K562 (cell line): ENCODE measurements around the gene LCN1. TPM values are rescaled to one million over a fixed set of nuclear protein-coding genes. Genes with fewer than 3 reads are reported as not detected.

Experiments
- ATAC-seq: fragments of 200-7000 bp; cut with Tn5 transposase; 3 replicates; pipeline ENCODE4 v1.9.1; 2020; ENCODE audit warnings: moderate library complexity
- BruUV-seq: library from RNA; stranded (reverse); fragments of 400-500 nt; replicated peaks from 2 replicates; lab custom pipeline; 2021; lab: Mats Ljungman, UMichigan
- CTCF ChIA-PET: fragments of 300-600 bp; formaldehyde crosslinking; extraction: SDS; loops from one replicate; lab custom pipeline; 2021; ENCODE audit warnings: low intra/inter-chr PET ratio; lab: Yijun Ruan, JAX
- POLR2A ChIA-PET: fragments of 300-600, 350-650 bp; sonication (Branson Sonifier 250); formaldehyde crosslinking; extraction: SDS; loops from one replicate; lab custom pipeline; 2021; ENCODE audit warnings: antibody characterized with exemption, inconsistent platforms; lab: Yijun Ruan, JAX
- DNase-seq, 4 experiments: peaks; one replicate each; pipeline versions ENCODE4 v3.0.0 to v3.0.0-alpha.2; 2011 to 2018; ENCODE audit warnings: low spot score in 3 of 4, mixed read lengths in 3 of 4; ENCODE audit errors: extremely low read depth in 1 of 4
- FAIRE-seq: peaks from 2 replicates; lab custom pipeline; 2011; peaks lifted over from hg19 to GRCh38; lab: Jason Lieb, UNC
- H2AFZ ChIP-seq: 2 replicates; pipeline ENCODE4 v1.6.0; 2011; ENCODE audit warnings: low read depth, low read length, control low read depth, inconsistent platforms
- H3K27ac ChIP-seq: fragments of 200-600 bp; 3 replicates; pipeline ENCODE4 v1.8.0; 2011; ENCODE audit warnings: low read depth, mild to moderate bottlenecking, control low read depth, inconsistent platforms, low read length, moderate library complexity, mixed read lengths; ENCODE audit errors: extremely low read depth
- H3K27me3 ChIP-seq, 2 experiments: fragments of 300-600 bp in 1 of 2; 2 replicates in 1 of 2; 3 replicates in 1 of 2; pipeline versions ENCODE4 v1.6.0 to v1.8.0; 2011; ENCODE audit warnings: inconsistent platforms in 2 of 2, low read length in 2 of 2, mild to moderate bottlenecking in 1 of 2, mixed read lengths in 1 of 2, moderate library complexity in 1 of 2; ENCODE audit not compliant: control insufficient read depth in 2 of 2, insufficient read depth in 2 of 2
- H3K36me3 ChIP-seq: fragments of 300-600 bp; 3 replicates; pipeline ENCODE4 v1.8.0; 2011; ENCODE audit warnings: mild to moderate bottlenecking, low read length, inconsistent platforms; ENCODE audit not compliant: control insufficient read depth, insufficient read depth
- H3K4me1 ChIP-seq, 2 experiments: fragments of 200-600 bp in 1 of 2; replicated peaks in 1 of 2; 2 replicates in 1 of 2; 3 replicates in 1 of 2; pipeline versions ENCODE4 v1.5.1 to v1.8.0; 2011; ENCODE audit warnings: inconsistent platforms in 2 of 2, low read length in 2 of 2, mild to moderate bottlenecking in 1 of 2, mixed read lengths in 1 of 2, moderate library complexity in 1 of 2; ENCODE audit not compliant: control insufficient read depth in 2 of 2, insufficient read depth in 2 of 2
- H3K4me2 ChIP-seq: 2 replicates; pipeline ENCODE4 v1.6.1; 2011; ENCODE audit warnings: low read length, control low read depth, inconsistent platforms, mixed read lengths; ENCODE audit not compliant: insufficient read depth
- H3K4me3 ChIP-seq: fragments of 200-600 bp; sonication (generic), shearing (Covaris generic); 2 replicates; pipeline ENCODE4 v1.5.1; 2016; ENCODE audit warnings: control low read depth, inconsistent platforms
- H3K79me2 ChIP-seq: fragments of 200-600 bp; 3 replicates; pipeline ENCODE4 v1.8.0; 2011; ENCODE audit warnings: low read length, inconsistent platforms; ENCODE audit not compliant: control insufficient read depth, insufficient read depth
- H3K9ac ChIP-seq, 2 experiments: 2 replicates each; pipeline versions ENCODE4 v1.6.0 to v1.6.1; 2011; ENCODE audit warnings: low read depth in 2 of 2, low read length in 2 of 2, control low read depth in 1 of 2, inconsistent platforms in 1 of 2, mild to moderate bottlenecking in 1 of 2, mixed read lengths in 1 of 2; ENCODE audit not compliant: insufficient read depth in 1 of 2
- H3K9me1 ChIP-seq: one replicate; pipeline ENCODE4 v1.6.0; 2011; ENCODE audit warnings: inconsistent platforms, mild to moderate bottlenecking, low read length, moderate library complexity; ENCODE audit not compliant: control insufficient read depth, insufficient read depth
- H3K9me3 ChIP-seq: replicated peaks from 2 replicates; pipeline ENCODE4 v1.5.1; 2011; ENCODE audit warnings: low read depth, low read length, inconsistent platforms; ENCODE audit not compliant: control insufficient read depth, insufficient read depth
- H4K20me1 ChIP-seq: replicated peaks from 2 replicates; pipeline ENCODE4 v1.6.1; 2011; ENCODE audit warnings: low read length, inconsistent platforms, mixed read lengths; ENCODE audit not compliant: control insufficient read depth, insufficient read depth
- ATF2 ChIP-seq: sonication (generic); formaldehyde crosslinking; IDR thresholded peaks from 2 replicates; pipeline ENCODE4 v1.8.1; 2022; ENCODE audit warnings: missing genetic modification reagents
- BCLAF1 ChIP-seq, 2 experiments: fragments of 450-650 bp in 1 of 2; IDR thresholded peaks; 2 replicates each; pipeline ENCODE4 v1.6.1; 2011 to 2017; ENCODE audit warnings: low read depth in 2 of 2, antibody characterized with exemption in 1 of 2, borderline replicate concordance in 1 of 2, low read length in 1 of 2, mild to moderate bottlenecking in 1 of 2, mixed read lengths in 1 of 2; ENCODE audit not compliant: control insufficient read depth in 1 of 2
- DPF2 ChIP-seq: fragments of 450-650 bp; IDR thresholded peaks from 2 replicates; pipeline ENCODE4 v1.6.1; 2016
- GABPB1 ChIP-seq: sonication (generic); formaldehyde crosslinking; IDR thresholded peaks from 2 replicates; pipeline ENCODE4 v1.8.0; 2022; ENCODE audit warnings: mild to moderate bottlenecking, missing genetic modification reagents
- HDAC3 ChIP-seq: fragments of 450-650 bp; IDR thresholded peaks from 2 replicates; pipeline ENCODE4 v1.6.1; 2018; ENCODE audit warnings: borderline replicate concordance, mild to moderate bottlenecking, moderate library complexity; ENCODE audit not compliant: partially characterized antibody
- KHSRP ChIP-seq: fragments of 450-650 bp; IDR thresholded peaks from 2 replicates; pipeline ENCODE4 v1.6.1; 2017
- MAFF ChIP-seq: IDR thresholded peaks from 2 replicates; pipeline ENCODE4 v1.6.1; 2012; ENCODE audit warnings: low read length, improper control_type of control experiment
- MYNN ChIP-seq, 2 experiments: sonication (generic); formaldehyde crosslinking in 1 of 2; IDR thresholded peaks; 2 replicates each; pipeline versions ENCODE4 v1.5.0 to v1.6.1; 2016 to 2020; ENCODE audit warnings: antibody characterized with exemption in 1 of 2, missing genetic modification reagents in 1 of 2
- NELFE ChIP-seq: IDR thresholded peaks from 2 replicates; pipeline ENCODE4 v1.6.1; 2011; ENCODE audit warnings: mild to moderate bottlenecking; ENCODE audit not compliant: insufficient read depth, insufficient read length
- PHB ChIP-seq: fragments of 250-450 bp; sonication (Bioruptor Pico); IDR thresholded peaks from 2 replicates; pipeline ENCODE4 v1.5.0; 2021
- RBFOX2 ChIP-seq: fragments of 200-400 bp; formaldehyde crosslinking; IDR thresholded peaks from 2 replicates; pipeline ENCODE4 v1.6.1; 2017; ENCODE audit warnings: low read depth, mild to moderate bottlenecking, low read length, moderate library complexity
- SNAPC5 ChIP-seq: fragments of 250-450 bp; sonication (Bioruptor Pico); IDR thresholded peaks from 2 replicates; pipeline ENCODE4 v1.8.0; 2021; ENCODE audit warnings: moderate library complexity, mild to moderate bottlenecking, inconsistent platforms
- SOX6 ChIP-seq: fragments of 450-650 bp; IDR thresholded peaks from 2 replicates; pipeline ENCODE4 v1.6.1; 2014; ENCODE audit warnings: mild to moderate bottlenecking
- WGBS: fragments of 100-300 bp; shearing (Covaris generic); methylation state at CpG from one replicate; pipeline ENCODE4 v1.1.6; 2016; ENCODE audit warnings: low coverage, mixed read lengths; ENCODE audit not compliant: insufficient coverage; ENCODE audit errors: missing lambda C conversion rate; 5-methylcytosine and 5-hydroxymethylcytosine counted together
- in situ Hi-C: fragments of 300-500 bp; cut with MboI; formaldehyde crosslinking; loops from 4 replicates; pipeline ENCODE4 v1.15.0; 2018; ENCODE audit warnings: inconsistent platforms, mixed read lengths
- intact Hi-C: fragments of 100-400 bp; cut with micrococcal nuclease; formaldehyde crosslinking; loops from 2 replicates; pipeline ENCODE4 v1.14.2; 2022
- polyA plus RNA-seq, 8 experiments: library from polyadenylated mRNA; depleted of rRNA in 4 of 8; stranded (reverse) in 5 of 8; unstranded in 3 of 8; fragments of >200 nt; fragmentation: Nextera tagmentation in 2 of 8; fragmentation: Illumina TruSeq in 1 of 8; extraction: Ambion mirVana in 2 of 8; extraction: Trizol in 1 of 8; gene quantifications; 2 replicates each; pipeline versions ENCODE4 v1.2.1 to v1.2.3, GENCODE V29; 2011 to 2014; ENCODE audit warnings: inconsistent platforms in 1 of 8, missing spikeins in 1 of 8
- total RNA-seq, 7 experiments: library from RNA; depleted of rRNA in 6 of 7; stranded (reverse); fragments of >200 nt in 6 of 7; fragmentation: Illumina TruSeq in 2 of 7; extraction: Trizol in 2 of 7; gene quantifications; 2 replicates each; pipeline versions ENCODE4 v1.2.1 to v1.2.3, GENCODE V29; 2011 to 2021; ENCODE audit warnings: low replicate concordance in 1 of 7

The LCN1 gene
- total and polyA plus RNA-seq, 9 of the 15 experiments (the other 6 are each of a cell fraction or from before 2014, with no cell fraction given), result not detected

GRCh38 chr9:135517407-135517822 is 3.8 kb upstream of the LCN1 start:
- Histone ChIP-seq H3K36me3 (no peaks in the 10 kb centered on the region), H3K9me1 (no peaks in the 10 kb centered on the region), H3K79me2 (no peaks in the 10 kb centered on the region), H3K9me3 (no peaks in the 10 kb centered on the region), H4K20me1 (no peaks in the 10 kb centered on the region), H3K9ac (no peak overlapping the region), H3K4me2 (no peak overlapping the region), H2AFZ (peak overlapping the region; percentile 4; the same call in 1 of the 2 replicates), H3K27ac (no peak overlapping the region), H3K27me3 (0 out of 5 replicates have a peak, but pooled peaks cover 0 to 2% of the 10 kb centered on the region in 2 experiments), H3K4me3 (no peak overlapping the region), H3K4me1 (peaks cover 5 to 22% of the 10 kb centered on the region in 2 experiments; a peak in 4 of 5 replicates)
- WGBS, result 40% methylated on average over 19 of the region's 24 CpGs
- no peak for ATAC-seq
- in situ Hi-C loops (no loop called here), intact Hi-C loops (no loop called here)
- ChIA-PET POLR2A (interaction anchor here (1.1 kb wide), 2 partner anchors 12 to 13 kb away, joined by 3 to 4 read pairs; no protein-coding TSS in a partner anchor), CTCF (no interaction called here)
- BruUV-seq, result no TSS peak
- FAIRE-seq, result no peak
- DNase-seq, result no peak
- no peak for TF ChIP-seq MAFF
- TF ChIP-seq SNAPC5, result no peak
- TF ChIP-seq DPF2, result no peak
- TF ChIP-seq RBFOX2, result no peak
- no peak for TF ChIP-seq ATF2 (CRISPR knock-in tag)
- no peak for TF ChIP-seq KHSRP
- no peak for TF ChIP-seq NELFE
- TF ChIP-seq MYNN (IDR thresholded peaks at IDR 0.05), result no peak
- TF ChIP-seq MYNN (CRISPR knock-in tag; IDR thresholded peaks at IDR 0.05), result no peak
- no peak for TF ChIP-seq SOX6
- TF ChIP-seq GABPB1 (CRISPR knock-in tag), result no peak
- TF ChIP-seq PHB (CRISPR knock-in tag), result no peak
- no peak for TF ChIP-seq BCLAF1 (IDR thresholded peaks at IDR 0.05; ENCODE audit: borderline replicate concordance in 1 of 2, control insufficient read depth in 1 of 2, low read depth in 2 of 2, low read length in 1 of 2)
- no peak for TF ChIP-seq HDAC3
